ENCODE data around the gene AEBP2.
"Not testable (repeated sequence)": the region's sequence is repeated elsewhere in the genome, so short reads cannot be mapped to it uniquely, and the experiment has no call there.

Gene AEBP2

DNA sequence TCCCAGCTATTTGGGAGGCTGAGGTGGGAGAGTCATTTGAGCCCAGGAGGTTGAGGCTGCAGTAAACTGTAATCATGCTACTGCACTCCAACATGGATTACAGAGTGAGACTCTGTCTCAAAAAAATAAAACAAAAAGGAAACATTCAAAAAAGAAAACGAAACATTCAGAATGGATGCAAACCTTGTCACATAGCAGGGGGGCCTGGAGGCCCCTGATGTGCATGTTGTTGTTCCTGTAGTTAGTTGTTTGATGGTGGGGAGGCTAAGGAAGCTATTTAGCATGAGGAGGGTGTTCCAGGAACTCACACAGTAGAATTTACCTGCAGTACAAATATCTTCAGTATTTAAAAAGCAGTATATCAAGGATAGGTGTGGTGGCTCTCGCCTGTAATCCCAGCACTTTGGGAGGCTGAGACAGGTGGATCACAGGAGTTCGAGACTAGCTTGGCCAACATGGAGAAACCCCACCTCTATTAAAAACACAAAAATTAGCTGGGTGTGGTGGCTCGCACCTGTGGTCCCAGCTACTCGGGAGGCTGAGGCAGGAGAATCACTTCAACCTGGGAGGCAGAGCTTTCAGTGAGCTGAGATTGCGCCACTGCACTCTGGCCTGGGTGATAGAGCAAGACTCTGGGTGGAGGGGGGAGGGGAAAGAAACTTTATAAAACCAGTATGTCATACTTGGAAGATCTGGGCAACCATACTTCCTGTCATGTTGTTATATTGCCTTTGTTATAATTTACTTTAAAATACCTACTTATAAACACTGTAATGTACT is 17.6 kb upstream of the AEBP2 start:
- DNase-seq (ENCODE audit: low read depth in 2 of 3, low spot score in 1 of 3) = no peak

DNA sequence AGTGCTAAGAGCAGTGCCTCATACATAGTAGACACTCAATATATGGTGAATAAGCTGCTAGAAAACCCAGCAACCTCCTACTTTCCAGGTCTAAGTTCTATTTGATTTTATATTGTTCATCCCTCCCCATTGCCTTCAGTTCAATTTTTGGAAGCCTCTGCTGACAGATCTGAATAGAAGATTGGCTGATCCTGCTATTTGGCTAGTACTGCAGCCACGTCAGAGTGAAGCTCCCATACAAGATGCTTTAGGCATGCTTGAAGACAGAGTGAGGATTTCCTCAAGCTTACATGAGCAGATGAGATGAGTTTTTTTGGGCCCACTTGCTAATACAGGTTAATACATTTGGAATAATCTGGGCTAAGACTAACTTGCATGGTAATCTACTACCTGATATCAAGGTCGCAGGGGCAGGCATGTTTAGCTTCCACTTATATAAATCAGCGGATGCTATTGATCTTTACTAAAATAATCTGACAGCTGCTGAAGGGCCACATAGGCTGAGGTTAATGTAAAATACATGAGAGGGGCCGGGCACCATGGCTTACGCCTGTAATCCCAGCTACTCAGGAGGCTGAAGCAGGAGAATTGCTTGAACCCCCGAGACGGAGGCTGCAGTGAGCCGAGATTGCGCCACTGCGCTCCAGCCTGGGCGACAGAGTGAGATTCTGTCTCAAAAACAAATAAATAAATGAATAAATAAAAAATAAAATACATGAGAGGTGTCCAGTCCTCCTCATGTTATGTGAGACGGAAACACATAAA is 15.9 kb upstream of the AEBP2 start:
- no peak for DNase-seq (ENCODE audit: low read depth in 2 of 3, low spot score in 1 of 3)

DNA sequence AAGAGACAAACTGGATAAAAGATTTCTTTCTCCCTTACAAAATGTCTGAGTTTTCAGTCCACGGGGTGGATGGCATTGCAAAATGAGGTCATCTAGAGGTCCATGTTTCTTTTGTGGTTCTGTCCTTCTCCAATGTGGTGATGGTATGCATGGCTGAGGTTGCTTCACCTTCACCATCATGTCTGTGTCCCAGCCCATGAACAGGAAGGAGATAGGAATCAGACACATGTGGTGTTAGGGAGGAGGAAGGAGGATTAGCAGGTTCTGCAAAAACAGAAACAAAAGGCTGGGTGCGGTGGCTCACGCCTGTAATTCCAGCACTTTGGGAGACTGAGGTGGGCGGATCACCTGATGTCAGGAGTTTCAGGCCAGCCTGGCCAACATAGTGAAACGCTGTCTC is 11.0 kb upstream of the AEBP2 start:
- DNase-seq (ENCODE audit: low read depth in 2 of 3, low spot score in 1 of 3) = no peak

- DNase-seq (ENCODE audit: low read depth in 2 of 3, low spot score in 1 of 3) = not testable (repeated sequence)
These were observed 9.8 kb upstream of the AEBP2 start for GRCh38 chr12:19429491-19429890.

GRCh38 chr12:19430988-19431387 is 8.3 kb upstream of the AEBP2 start:
- no peak for DNase-seq (ENCODE audit: low read depth in 2 of 3, low spot score in 1 of 3)

DNA sequence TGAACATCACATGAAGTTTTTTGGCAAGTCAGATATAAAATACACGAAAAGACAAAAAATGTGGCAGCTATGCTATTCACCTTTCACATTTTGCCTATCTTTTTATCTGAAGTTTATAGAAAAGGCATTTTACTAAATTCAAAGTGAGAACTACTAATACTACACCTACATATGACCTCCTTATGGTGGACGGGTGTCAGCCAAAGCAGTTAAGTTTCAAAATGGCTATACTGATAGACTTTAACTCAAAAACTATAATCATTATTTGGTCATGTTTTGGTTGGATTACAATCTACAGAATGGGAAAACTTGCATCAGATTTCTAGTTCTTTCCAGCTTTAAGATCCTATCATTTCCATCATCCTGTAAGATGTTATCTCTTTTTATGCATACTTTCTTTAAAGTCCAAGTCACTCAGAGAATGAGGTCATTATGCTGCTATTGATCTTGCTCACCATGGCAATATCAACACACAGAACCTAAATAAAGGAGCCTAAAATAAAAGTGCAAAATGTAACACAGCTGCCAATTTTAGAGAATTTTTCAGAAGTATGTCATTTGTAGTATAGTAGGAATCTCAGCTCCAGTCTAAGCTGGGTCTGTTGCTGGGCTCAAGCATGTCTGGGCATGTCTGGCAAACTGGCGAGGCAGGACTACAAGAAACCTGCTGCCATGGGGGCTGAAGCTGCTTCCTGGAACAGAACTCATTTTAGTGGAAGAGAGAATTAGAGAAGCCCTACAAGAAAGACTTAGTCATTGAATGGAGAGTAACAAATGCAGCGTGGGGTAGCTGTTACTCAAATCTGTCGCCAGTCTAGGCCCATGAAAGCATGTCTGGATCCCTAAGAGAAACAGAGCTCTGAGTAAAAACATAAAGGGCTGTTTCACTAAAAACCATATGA is 7.6 kb upstream of the AEBP2 start:
- DNase-seq (ENCODE audit: low read depth in 2 of 3, low spot score in 1 of 3) = peak; percentile 34 to 49 (median 42)

DNA sequence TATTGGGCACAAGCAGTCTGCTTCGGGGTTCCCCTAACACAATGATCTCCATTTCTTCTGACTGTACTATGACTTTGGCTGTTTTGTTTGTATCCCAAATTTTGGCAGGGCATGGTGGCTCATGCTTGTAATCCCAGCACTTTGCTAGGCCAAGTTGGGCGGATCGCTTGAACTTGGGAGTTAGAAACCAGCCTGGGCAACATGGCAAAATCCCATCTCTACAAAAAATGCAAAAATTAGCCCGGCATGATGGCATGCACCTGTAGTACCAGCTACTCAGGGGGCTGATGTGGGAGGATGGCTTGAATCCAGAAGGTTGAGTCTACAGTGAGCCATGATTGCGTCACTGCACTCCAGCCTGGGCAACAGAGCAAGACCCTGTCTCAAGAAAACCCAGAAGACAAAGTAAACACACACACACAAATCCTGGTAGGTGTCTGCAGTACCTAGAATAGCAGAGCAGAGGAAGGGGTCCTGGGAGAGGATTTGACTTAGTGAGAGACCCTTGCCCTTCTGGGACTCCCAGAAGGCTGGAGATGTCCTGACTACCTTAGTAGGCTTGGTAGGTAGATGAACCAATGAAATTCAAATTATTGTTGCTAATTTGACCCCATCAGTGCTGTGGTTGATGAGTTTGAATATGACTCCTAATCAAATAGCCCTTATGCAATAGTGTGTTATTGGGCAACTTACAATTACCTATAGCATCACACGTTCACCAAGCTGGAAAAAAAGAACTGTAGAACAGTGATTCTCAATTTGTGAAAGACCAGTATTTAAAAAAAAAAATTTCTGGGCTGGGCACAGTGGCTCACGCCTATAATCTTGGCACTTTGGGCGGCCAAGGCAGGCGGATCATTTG is 6.8 kb upstream of the AEBP2 start:
- no peak for DNase-seq (ENCODE audit: low read depth in 2 of 3, low spot score in 1 of 3)

GRCh38 chr12:19434538-19434937 is 4.8 kb upstream of the AEBP2 start:
- no peak for DNase-seq (ENCODE audit: low read depth in 2 of 3, low spot score in 1 of 3)

GRCh38 chr12:19435831-19436497 is 3.3 kb upstream of the AEBP2 start:
- no peak for DNase-seq (ENCODE audit: low read depth in 2 of 3, low spot score in 1 of 3)

- DNase-seq (ENCODE audit: low read depth in 2 of 3, low spot score in 1 of 3) = no peak
These were observed 2.4 kb upstream of the AEBP2 start for GRCh38 chr12:19436931-19437330.

GRCh38 chr12:19437996-19438395 is 1.3 kb upstream of the AEBP2 start:
- DNase-seq (ENCODE audit: low read depth in 2 of 3, low spot score in 1 of 3) = no peak

GRCh38 chr12:19440019-19440858 is 947 bp downstream of the AEBP2 start:
- DNase-seq (ENCODE audit: low read depth in 2 of 3, low spot score in 1 of 3) = peak; percentile 33 to 53 (median 43)

DNA sequence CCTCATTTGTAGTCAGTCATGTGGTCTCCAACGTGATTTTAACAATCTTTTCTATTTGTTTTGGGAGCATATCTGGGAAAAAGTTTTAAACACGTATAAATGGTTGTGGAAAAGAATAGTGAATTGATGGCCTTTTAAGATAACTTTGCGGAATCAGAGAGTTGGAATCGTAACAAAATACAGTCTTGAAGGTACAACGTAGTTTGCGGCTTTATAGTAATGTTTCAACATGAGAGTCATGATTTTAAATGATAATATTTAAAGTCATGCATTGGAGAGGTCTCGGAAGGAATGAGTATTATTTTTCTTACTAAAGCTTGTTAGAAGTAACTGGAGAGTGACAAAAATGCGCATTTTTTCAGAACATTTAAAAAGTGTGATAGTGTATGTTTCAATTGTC is 1.6 kb downstream of the AEBP2 start:
- no peak for DNase-seq (ENCODE audit: low read depth in 2 of 3, low spot score in 1 of 3)

GRCh38 chr12:19443585-19443984 is 4.3 kb downstream of the AEBP2 start:
- DNase-seq (ENCODE audit: low read depth in 2 of 3, low spot score in 1 of 3) = no peak

GRCh38 chr12:19444097-19444496 is 4.8 kb downstream of the AEBP2 start:
- no peak for DNase-seq (ENCODE audit: low read depth in 2 of 3, low spot score in 1 of 3)

DNA sequence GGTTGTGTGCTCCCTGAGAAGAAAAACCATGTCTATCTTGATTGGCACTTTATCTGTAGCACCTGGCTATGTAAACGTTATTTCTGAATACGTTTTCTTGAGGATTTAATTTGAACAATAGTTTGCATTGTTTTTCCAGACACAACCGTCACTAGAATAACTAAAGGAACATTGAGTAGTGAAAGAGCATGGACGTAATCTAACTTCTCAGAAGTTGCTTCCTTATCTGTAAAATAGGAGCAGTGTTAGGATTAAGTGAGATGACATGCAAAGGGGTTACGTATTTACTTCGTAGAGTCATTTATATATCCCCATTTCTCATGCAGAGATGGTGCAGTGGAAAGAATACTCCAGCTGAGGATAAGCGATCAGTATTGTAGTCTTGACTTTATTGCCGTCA is 8.1 kb downstream of the AEBP2 start:
- DNase-seq (ENCODE audit: low read depth in 2 of 3, low spot score in 1 of 3) = no peak

- DNase-seq (ENCODE audit: low read depth in 2 of 3, low spot score in 1 of 3) = no peak
These were observed 10.5 kb downstream of the AEBP2 start for GRCh38 chr12:19449814-19450213.

- no peak for DNase-seq (ENCODE audit: low read depth in 2 of 3, low spot score in 1 of 3)
These were observed 11.1 kb downstream of the AEBP2 start for GRCh38 chr12:19450362-19450761.

- DNase-seq (ENCODE audit: low read depth in 2 of 3, low spot score in 1 of 3) = no peak
These were observed 11.9 kb downstream of the AEBP2 start for GRCh38 chr12:19451196-19451595.

All from stimulated activated CD4-positive, alpha-beta T cell treated with anti-CD3 and anti-CD28 coated beads, Interleukin-12 subunit alpha, Interleukin-12 subunit beta, amount 100 ng/mL, for 48 hours (primary cell).